Measurements from ENCODE around the gene LIG1. TPM values are rescaled to one million over a fixed set of nuclear protein-coding genes. Genes with fewer than 3 reads are reported as not detected.

The LIG1 gene
- total RNA-seq, 1 donor from 2014 or later: 19.2 TPM

- Histone ChIP-seq H3K9me3 (ENCODE audit: insufficient read depth, low read depth, low read length) (no peaks in the 10 kb centered on the region), H2AFZ (ENCODE audit: low read depth, low read length) (no peak overlapping the region), H3K4me1 (ENCODE audit: insufficient read depth, low read length) (no peaks in the 10 kb centered on the region), H3K36me3 (ENCODE audit: insufficient read depth, low read length) (no peaks in the 10 kb centered on the region), H3K27me3 (ENCODE audit: insufficient read depth, low read length) (no peaks in the 10 kb centered on the region), H3K79me2 (ENCODE audit: insufficient read depth, low read length) (no peaks in the 10 kb centered on the region), H4K20me1 (ENCODE audit: insufficient read depth, low read length) (no peaks in the 10 kb centered on the region), H3K9ac (ENCODE audit: low read length) (no peak overlapping the region), H3K4me2 (ENCODE audit: low read length) (no peak overlapping the region), H3K27ac (ENCODE audit: low read depth, low read length) (no peak overlapping the region), H3K4me3 (ENCODE audit: insufficient read depth, low read depth, low read length) (no peak overlapping the region)
- no peak overlapping the region for H3K4me3 Mint-ChIP-seq (ENCODE audit: unreplicated experiment)
- no peaks in the 10 kb centered on the region for H3K27me3 Mint-ChIP-seq (ENCODE audit: low read depth, unreplicated experiment)
- H3K9me3 Mint-ChIP-seq (ENCODE audit: unreplicated experiment): no peaks in the 10 kb centered on the region
- no peaks in the 10 kb centered on the region for H3K4me1 Mint-ChIP-seq (ENCODE audit: low read depth, unreplicated experiment)
- DNase-seq (ENCODE audit: low read depth) (no peak), FAIRE-seq (no peak)
- no peak for TF ChIP-seq CTCF (IDR thresholded peaks at IDR 0.05; ENCODE audit: insufficient read depth, low read depth, low read length)
- no peak for TF ChIP-seq EZH2 (IDR thresholded peaks at IDR 0.05; ENCODE audit: insufficient read depth, low read length)
- H3K27ac Mint-ChIP-seq (ENCODE audit: unreplicated experiment): no peak overlapping the region
- peaks cover 16% of the 10 kb centered on the region for H3K36me3 Mint-ChIP-seq (ENCODE audit: low read depth, unreplicated experiment)
Measured at GRCh38 chr19:48136547-48136946, 33.6 kb downstream of the LIG1 start.

DNA sequence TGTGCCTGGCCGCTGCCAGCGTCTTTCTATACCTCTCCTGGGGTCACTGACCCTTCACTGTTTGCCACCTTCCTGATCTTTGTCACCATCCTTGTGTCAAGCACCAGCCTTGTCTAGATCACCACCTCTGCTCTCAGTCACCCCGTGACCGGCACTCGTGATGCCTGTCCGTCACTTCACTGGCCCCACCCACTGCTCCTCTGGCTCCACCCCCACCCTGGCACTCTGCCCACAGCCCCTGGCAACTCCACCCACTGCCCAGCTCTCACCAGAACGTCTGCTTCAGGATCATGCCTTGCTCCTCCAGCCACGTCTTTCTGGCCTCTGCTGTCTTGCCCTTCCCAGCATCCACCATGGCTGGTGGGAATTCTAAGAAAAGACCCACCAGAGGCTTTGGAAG, 34.7 kb downstream of the LIG1 start:
- FAIRE-seq: no peak
- Mint-ChIP-seq H3K9me3 (ENCODE audit: unreplicated experiment) (no peaks in the 10 kb centered on the region), H3K36me3 (ENCODE audit: low read depth, unreplicated experiment) (peaks cover 24% of the 10 kb centered on the region), H3K4me3 (ENCODE audit: unreplicated experiment) (no peak overlapping the region), H3K27me3 (ENCODE audit: low read depth, unreplicated experiment) (no peaks in the 10 kb centered on the region), H3K4me1 (ENCODE audit: low read depth, unreplicated experiment) (no peaks in the 10 kb centered on the region), H3K27ac (ENCODE audit: unreplicated experiment) (no peak overlapping the region)
- Histone ChIP-seq H3K4me1 (ENCODE audit: insufficient read depth, low read length) (no peaks in the 10 kb centered on the region), H3K27me3 (ENCODE audit: insufficient read depth, low read length) (no peaks in the 10 kb centered on the region), H3K27ac (ENCODE audit: low read depth, low read length) (no peak overlapping the region), H3K9ac (ENCODE audit: low read length) (no peak overlapping the region), H3K9me3 (ENCODE audit: insufficient read depth, low read depth, low read length) (no peaks in the 10 kb centered on the region), H3K79me2 (ENCODE audit: insufficient read depth, low read length) (no peaks in the 10 kb centered on the region), H4K20me1 (ENCODE audit: insufficient read depth, low read length) (no peaks in the 10 kb centered on the region), H3K4me3 (ENCODE audit: insufficient read depth, low read depth, low read length) (no peak overlapping the region), H3K36me3 (ENCODE audit: insufficient read depth, low read length) (peaks cover 3% of the 10 kb centered on the region), H2AFZ (ENCODE audit: low read depth, low read length) (no peak overlapping the region), H3K4me2 (ENCODE audit: low read length) (no peak overlapping the region)
- no peak for DNase-seq (ENCODE audit: low read depth)
- TF ChIP-seq EZH2 (IDR thresholded peaks at IDR 0.05; ENCODE audit: insufficient read depth, low read length) (no peak), CTCF (IDR thresholded peaks at IDR 0.05; ENCODE audit: insufficient read depth, low read depth, low read length) (no peak)

- Mint-ChIP-seq H3K27me3 (ENCODE audit: low read depth, unreplicated experiment) (no peaks in the 10 kb centered on the region), H3K4me1 (ENCODE audit: low read depth, unreplicated experiment) (no peaks in the 10 kb centered on the region)
Measured at GRCh38 chr19:48133094-48133493, 37.0 kb downstream of the LIG1 start.

More at GRCh38 chr19:48133094-48133493, 37.0 kb downstream of the LIG1 start:
- no peak overlapping the region for H3K9ac ChIP-seq (ENCODE audit: low read length)
- Mint-ChIP-seq H3K27ac (ENCODE audit: unreplicated experiment) (no peak overlapping the region), H3K36me3 (ENCODE audit: low read depth, unreplicated experiment) (peaks cover 20% of the 10 kb centered on the region), H3K9me3 (ENCODE audit: unreplicated experiment) (peaks cover 3% of the 10 kb centered on the region), H3K4me3 (ENCODE audit: unreplicated experiment) (no peak overlapping the region)
- no peak overlapping the region for H3K27ac ChIP-seq (ENCODE audit: low read depth, low read length)
- no peaks in the 10 kb centered on the region for H3K4me1 ChIP-seq (ENCODE audit: insufficient read depth, low read length)
- no peak overlapping the region for H2AFZ ChIP-seq (ENCODE audit: low read depth, low read length)
- no peaks in the 10 kb centered on the region for H3K9me3 ChIP-seq (ENCODE audit: insufficient read depth, low read depth, low read length)
- H3K4me2 ChIP-seq (ENCODE audit: low read length): no peak overlapping the region
- TF ChIP-seq CTCF (IDR thresholded peaks at IDR 0.05; ENCODE audit: insufficient read depth, low read depth, low read length) (no peak), EZH2 (IDR thresholded peaks at IDR 0.05; ENCODE audit: insufficient read depth, low read length) (no peak)
- peaks cover 3% of the 10 kb centered on the region for H3K36me3 ChIP-seq (ENCODE audit: insufficient read depth, low read length)
- no peak for DNase-seq (ENCODE audit: low read depth)
- FAIRE-seq: no peak
- H3K27me3 ChIP-seq (ENCODE audit: insufficient read depth, low read length): no peaks in the 10 kb centered on the region
- H3K4me3 ChIP-seq (ENCODE audit: insufficient read depth, low read depth, low read length): no peak overlapping the region
- no peaks in the 10 kb centered on the region for H4K20me1 ChIP-seq (ENCODE audit: insufficient read depth, low read length)
- no peaks in the 10 kb centered on the region for H3K79me2 ChIP-seq (ENCODE audit: insufficient read depth, low read length)
